ENCODE results near the gene NFASC.
A peak's percentile ranks its signal among the peaks of the same experiment; 100 is the strongest.

NFASC gene

GRCh38 chr1:204996981-204997380 is 126.3 kb downstream of the NFASC start:
- DNase-seq (ENCODE audit: low read depth, low spot score), result no peak
- no peak overlapping the region for H3K27ac ChIP-seq

GRCh38 chr1:204997591-204998355 is 127.1 kb downstream of the NFASC start:
- H3K27ac ChIP-seq, result no peak overlapping the region
- DNase-seq (ENCODE audit: low read depth, low spot score), result no peak

- DNase-seq (ENCODE audit: low read depth, low spot score), result no peak
- no peak overlapping the region for H3K27ac ChIP-seq
Measured at GRCh38 chr1:205001162-205001561, 130.5 kb downstream of the NFASC start.

GRCh38 chr1:205002705-205003104 is 132.0 kb downstream of the NFASC start:
- no peak for DNase-seq (ENCODE audit: low read depth, low spot score)
- no peak overlapping the region for H3K27ac ChIP-seq

- H3K27ac ChIP-seq, result no peak overlapping the region
- no peak for DNase-seq (ENCODE audit: low read depth, low spot score)
Measured at GRCh38 chr1:205003358-205004131, 132.9 kb downstream of the NFASC start.

GRCh38 chr1:205004351-205004750 is 133.7 kb downstream of the NFASC start:
- no peak for DNase-seq (ENCODE audit: low read depth, low spot score)
- H3K27ac ChIP-seq, result no peak overlapping the region

- no peak for DNase-seq (ENCODE audit: low read depth, low spot score)
- H3K27ac ChIP-seq, result no peak overlapping the region
Measured at GRCh38 chr1:205008896-205009295, 138.2 kb downstream of the NFASC start.

GRCh38 chr1:205009670-205010069 is 139.0 kb downstream of the NFASC start:
- DNase-seq (ENCODE audit: low read depth, low spot score), result no peak
- no peak overlapping the region for H3K27ac ChIP-seq

GRCh38 chr1:205012391-205013140 is 141.9 kb downstream of the NFASC start:
- no peak overlapping the region for H3K27ac ChIP-seq
- no peak for DNase-seq (ENCODE audit: low read depth, low spot score)

GRCh38 chr1:205013683-205014367 is 143.2 kb downstream of the NFASC start:
- H3K27ac ChIP-seq, result no peak overlapping the region
- DNase-seq (ENCODE audit: low read depth, low spot score), result peak; percentile 33

- DNase-seq (ENCODE audit: low read depth, low spot score), result no peak
- H3K27ac ChIP-seq, result no peak overlapping the region
Measured at GRCh38 chr1:205014783-205015182, 144.1 kb downstream of the NFASC start.

- no peak for DNase-seq (ENCODE audit: low read depth, low spot score)
- H3K27ac ChIP-seq, result no peak overlapping the region
Measured at GRCh38 chr1:205015241-205015640, 144.6 kb downstream of the NFASC start.

GRCh38 chr1:205016075-205016474 is 145.4 kb downstream of the NFASC start:
- no peak for DNase-seq (ENCODE audit: low read depth, low spot score)
- no peak overlapping the region for H3K27ac ChIP-seq

GRCh38 chr1:205016584-205016983 is 145.9 kb downstream of the NFASC start:
- DNase-seq (ENCODE audit: low read depth, low spot score), result no peak
- H3K27ac ChIP-seq, result no peak overlapping the region

- H3K27ac ChIP-seq, result no peak overlapping the region
- no peak for DNase-seq (ENCODE audit: low read depth, low spot score)
Measured at GRCh38 chr1:205017001-205017400, 146.3 kb downstream of the NFASC start.

- no peak overlapping the region for H3K27ac ChIP-seq
- no peak for DNase-seq (ENCODE audit: low read depth, low spot score)
Measured at GRCh38 chr1:205017766-205018165, 147.1 kb downstream of the NFASC start.

GRCh38 chr1:205018381-205018780 is 147.7 kb downstream of the NFASC start:
- DNase-seq (ENCODE audit: low read depth, low spot score), result no peak
- H3K27ac ChIP-seq, result no peak overlapping the region

- no peak for DNase-seq (ENCODE audit: low read depth, low spot score)
- H3K27ac ChIP-seq, result no peak overlapping the region
Measured at GRCh38 chr1:205020466-205020865, 149.8 kb downstream of the NFASC start.

- no peak for DNase-seq (ENCODE audit: low read depth, low spot score)
- no peak overlapping the region for H3K27ac ChIP-seq
Measured at GRCh38 chr1:205024679-205025078, 154.0 kb downstream of the NFASC start.

- no peak overlapping the region for H3K27ac ChIP-seq
- DNase-seq (ENCODE audit: low read depth, low spot score), result no peak
Measured at GRCh38 chr1:205025239-205025638, 154.6 kb downstream of the NFASC start.
